Measurements from ENCODE around the gene RAB33A. TPM values are rescaled to one million over a fixed set of nuclear protein-coding genes. Genes with fewer than 3 reads are reported as not detected.

RAB33A gene
- total RNA-seq, 2 donors from 2014 or later = 0.78 TPM; not detected in 1

DNA sequence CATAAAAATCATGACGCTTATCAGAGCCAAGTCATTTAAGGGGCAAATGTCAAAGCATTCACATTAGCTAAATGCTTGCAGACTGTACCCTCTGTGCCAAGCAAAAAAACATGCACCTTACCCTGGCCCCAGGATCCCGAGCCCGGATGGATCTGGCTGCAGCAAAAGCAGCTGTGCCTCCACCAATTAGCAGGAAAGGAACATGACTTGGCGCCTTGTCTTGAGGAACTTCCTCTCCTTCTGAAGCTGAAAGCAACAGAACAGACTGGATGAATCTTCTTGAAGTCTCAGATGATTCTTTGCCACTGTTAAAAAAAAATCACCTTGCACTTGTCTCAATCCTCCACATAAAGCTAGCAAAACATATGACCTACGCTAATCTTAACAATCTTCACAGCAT, 24.1 kb upstream of the RAB33A start:
- Histone ChIP-seq H3K9me3 (no peaks in the 10 kb centered on the region), H3K4me3 (no peak overlapping the region), H3K4me1 (no peaks in the 10 kb centered on the region), H3K27ac (no peak overlapping the region), H3K36me3 (replicated peaks in 1 of 2; ENCODE audit: insufficient read depth in 1 of 2, low read depth in 2 of 2) (peaks cover 0 to 2% of the 10 kb centered on the region in 2 donors), H3K27me3 (no peaks in the 10 kb centered on the region)
- DNase-seq (no peak), ATAC-seq (no peak)
- TF ChIP-seq POLR2A (IDR thresholded peaks at IDR 0.05) = no peak
- no peak for TF ChIP-seq CTCF (IDR thresholded peaks at IDR 0.05)
- WGBS, 2 donors = 79 to 100% methylated on average over 1 to 5 of the region's 5 CpGs
- intact Hi-C loops (cut with DNase I) = no loop called here

DNA sequence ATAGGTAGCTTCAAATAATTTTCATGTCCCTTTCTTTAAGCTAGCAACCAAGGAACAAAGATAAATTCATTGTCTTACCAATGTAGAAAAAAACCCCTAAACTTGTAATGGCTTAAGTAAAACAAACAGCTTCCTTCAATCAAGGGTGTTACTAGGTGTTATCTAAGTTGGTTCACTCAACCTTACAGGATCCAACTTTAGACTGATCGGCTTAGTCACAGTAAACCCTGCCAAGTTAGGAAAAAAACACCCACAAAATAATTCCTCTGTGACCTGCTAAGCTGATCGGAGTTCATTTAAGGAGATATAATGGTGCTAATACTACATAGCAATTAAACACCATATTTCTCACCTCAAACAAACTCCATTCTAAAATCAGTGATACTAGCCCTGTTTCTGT, 16.2 kb upstream of the RAB33A start:
- Histone ChIP-seq H3K27ac (no peak overlapping the region), H3K36me3 (replicated peaks in 1 of 2; ENCODE audit: insufficient read depth in 1 of 2, low read depth in 2 of 2) (no peaks in the 10 kb centered on the region), H3K27me3 (no peaks in the 10 kb centered on the region), H3K9me3 (no peaks in the 10 kb centered on the region), H3K4me3 (no peak overlapping the region), H3K4me1 (peaks cover 5% of the 10 kb centered on the region)
- WGBS, 2 donors = 35 to 56% methylated on average over 2 of the region's 2 CpGs
- ATAC-seq (no peak), DNase-seq (no peak)
- intact Hi-C loops (cut with DNase I) = no loop called here
- TF ChIP-seq POLR2A (IDR thresholded peaks at IDR 0.05) (no peak), CTCF (IDR thresholded peaks at IDR 0.05) (no peak)

DNA sequence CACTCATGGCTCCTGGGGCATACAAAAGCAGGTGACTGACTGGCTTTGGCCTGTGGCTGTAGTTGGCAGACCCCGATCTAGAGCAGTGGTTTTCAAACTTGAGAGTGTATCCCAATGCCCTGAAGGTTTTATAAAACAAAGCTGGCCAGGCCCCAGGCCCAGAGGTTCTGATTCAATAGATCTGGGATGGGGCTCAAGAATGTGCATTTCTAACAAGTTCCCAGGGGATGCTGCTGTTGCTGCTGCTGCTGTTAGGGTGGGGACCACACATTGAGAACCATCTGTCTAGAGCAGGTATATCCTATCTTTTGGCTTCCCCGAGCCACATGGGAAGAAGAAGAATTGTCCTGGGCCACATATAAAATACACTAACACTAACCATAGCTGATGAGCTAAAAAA, 13.5 kb upstream of the RAB33A start:
- peaks cover 15% of the 10 kb centered on the region for H3K4me1 ChIP-seq
- DNase-seq (no peak), ATAC-seq (no peak)
- no peak for TF ChIP-seq POLR2A (IDR thresholded peaks at IDR 0.05)
- TF ChIP-seq CTCF (IDR thresholded peaks at IDR 0.05) = no peak
- H3K27ac ChIP-seq = no peak overlapping the region
- H3K4me3 ChIP-seq = no peak overlapping the region
- no peaks in the 10 kb centered on the region for H3K36me3 ChIP-seq (replicated peaks in 1 of 2; ENCODE audit: insufficient read depth in 1 of 2, low read depth in 2 of 2)
- H3K9me3 ChIP-seq = no peaks in the 10 kb centered on the region
- H3K27me3 ChIP-seq = no peaks in the 10 kb centered on the region
- intact Hi-C loops (cut with DNase I) = no loop called here
- WGBS, 2 donors = 80 to 100% methylated on average over 1 of the region's 2 CpGs

DNA sequence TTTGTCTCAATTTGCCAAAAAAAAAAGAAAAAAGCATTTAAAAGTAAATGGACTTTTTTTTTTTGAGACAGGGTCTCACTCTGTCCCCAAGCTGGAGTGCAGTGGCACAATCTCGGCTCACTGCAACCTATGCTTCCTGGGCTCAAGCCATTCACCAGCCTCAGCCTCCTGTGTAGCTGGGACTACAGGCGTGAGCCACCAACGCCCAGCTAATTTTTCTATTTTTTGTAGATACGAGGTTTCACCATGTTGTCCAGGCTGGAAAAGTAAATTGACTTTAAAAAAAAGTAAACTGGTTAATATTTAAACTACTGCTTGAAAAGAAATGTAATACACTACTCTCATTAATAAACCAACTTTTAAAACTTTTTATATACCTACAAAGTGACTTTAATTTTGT, 12.0 kb upstream of the RAB33A start:
- WGBS, 2 donors = 26 to 36% methylated on average over 4 of the region's 4 CpGs
- H3K27me3 ChIP-seq = no peaks in the 10 kb centered on the region
- intact Hi-C loops (cut with DNase I) = no loop called here
- TF ChIP-seq CTCF (IDR thresholded peaks at IDR 0.05) = no peak
- TF ChIP-seq POLR2A (IDR thresholded peaks at IDR 0.05) = no peak
- H3K4me3 ChIP-seq = no peak overlapping the region
- no peaks in the 10 kb centered on the region for H3K36me3 ChIP-seq (replicated peaks in 1 of 2; ENCODE audit: insufficient read depth in 1 of 2, low read depth in 2 of 2)
- ATAC-seq (no peak), DNase-seq (no peak)
- H3K4me1 ChIP-seq = peaks cover 21% of the 10 kb centered on the region
- no peaks in the 10 kb centered on the region for H3K9me3 ChIP-seq
- H3K27ac ChIP-seq = no peak overlapping the region

- WGBS, 2 donors = 37% methylated on average over 6 of the region's 6 CpGs
- no peaks in the 10 kb centered on the region for H3K9me3 ChIP-seq
- ATAC-seq (no peak), DNase-seq (no peak)
- no peaks in the 10 kb centered on the region for H3K36me3 ChIP-seq (replicated peaks in 1 of 2; ENCODE audit: insufficient read depth in 1 of 2, low read depth in 2 of 2)
- no peak overlapping the region for H3K27ac ChIP-seq
- H3K4me1 ChIP-seq = peaks cover 28% of the 10 kb centered on the region
- H3K4me3 ChIP-seq = no peak overlapping the region
- intact Hi-C loops (cut with DNase I) = no loop called here
- no peak for TF ChIP-seq POLR2A (IDR thresholded peaks at IDR 0.05)
- TF ChIP-seq CTCF (IDR thresholded peaks at IDR 0.05) = no peak
- no peaks in the 10 kb centered on the region for H3K27me3 ChIP-seq
Observed at GRCh38 chrX:130162094-130162735, 9.5 kb upstream of the RAB33A start.

All from body of pancreas (tissue), 4 donors.